LNCaP clone FGC (cell line): ENCODE results near the gene CLRN3.

Source experiments
- DNase-seq: peaks from one replicate; pipeline ENCODE4 v3.0.0-alpha.2; 2011; ENCODE audit warnings: low read depth
- H3K4me3 ChIP-seq: 2 replicates; pipeline ENCODE4 v1.5.1; 2011; ENCODE audit warnings: mild to moderate bottlenecking, low read depth, low read length, control low read depth
- TF ChIP-seq, protein P1 (sequence below): IDR thresholded peaks from 2 replicates; pipeline ENCODE4 v1.5.1; 2012; ENCODE audit warnings: mild to moderate bottlenecking; ENCODE audit not compliant: control insufficient read depth, insufficient read depth; ENCODE audit errors: extremely low read depth

Gene CLRN3

GRCh38 chr10:127933271-127933670, 40.5 kb upstream of the CLRN3 start:
- no peak overlapping the region for H3K4me3 ChIP-seq
- DNase-seq, result no peak
- TF ChIP-seq, protein P1, sequence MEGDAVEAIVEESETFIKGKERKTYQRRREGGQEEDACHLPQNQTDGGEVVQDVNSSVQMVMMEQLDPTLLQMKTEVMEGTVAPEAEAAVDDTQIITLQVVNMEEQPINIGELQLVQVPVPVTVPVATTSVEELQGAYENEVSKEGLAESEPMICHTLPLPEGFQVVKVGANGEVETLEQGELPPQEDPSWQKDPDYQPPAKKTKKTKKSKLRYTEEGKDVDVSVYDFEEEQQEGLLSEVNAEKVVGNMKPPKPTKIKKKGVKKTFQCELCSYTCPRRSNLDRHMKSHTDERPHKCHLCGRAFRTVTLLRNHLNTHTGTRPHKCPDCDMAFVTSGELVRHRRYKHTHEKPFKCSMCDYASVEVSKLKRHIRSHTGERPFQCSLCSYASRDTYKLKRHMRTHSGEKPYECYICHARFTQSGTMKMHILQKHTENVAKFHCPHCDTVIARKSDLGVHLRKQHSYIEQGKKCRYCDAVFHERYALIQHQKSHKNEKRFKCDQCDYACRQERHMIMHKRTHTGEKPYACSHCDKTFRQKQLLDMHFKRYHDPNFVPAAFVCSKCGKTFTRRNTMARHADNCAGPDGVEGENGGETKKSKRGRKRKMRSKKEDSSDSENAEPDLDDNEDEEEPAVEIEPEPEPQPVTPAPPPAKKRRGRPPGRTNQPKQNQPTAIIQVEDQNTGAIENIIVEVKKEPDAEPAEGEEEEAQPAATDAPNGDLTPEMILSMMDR, result no peak

DNA sequence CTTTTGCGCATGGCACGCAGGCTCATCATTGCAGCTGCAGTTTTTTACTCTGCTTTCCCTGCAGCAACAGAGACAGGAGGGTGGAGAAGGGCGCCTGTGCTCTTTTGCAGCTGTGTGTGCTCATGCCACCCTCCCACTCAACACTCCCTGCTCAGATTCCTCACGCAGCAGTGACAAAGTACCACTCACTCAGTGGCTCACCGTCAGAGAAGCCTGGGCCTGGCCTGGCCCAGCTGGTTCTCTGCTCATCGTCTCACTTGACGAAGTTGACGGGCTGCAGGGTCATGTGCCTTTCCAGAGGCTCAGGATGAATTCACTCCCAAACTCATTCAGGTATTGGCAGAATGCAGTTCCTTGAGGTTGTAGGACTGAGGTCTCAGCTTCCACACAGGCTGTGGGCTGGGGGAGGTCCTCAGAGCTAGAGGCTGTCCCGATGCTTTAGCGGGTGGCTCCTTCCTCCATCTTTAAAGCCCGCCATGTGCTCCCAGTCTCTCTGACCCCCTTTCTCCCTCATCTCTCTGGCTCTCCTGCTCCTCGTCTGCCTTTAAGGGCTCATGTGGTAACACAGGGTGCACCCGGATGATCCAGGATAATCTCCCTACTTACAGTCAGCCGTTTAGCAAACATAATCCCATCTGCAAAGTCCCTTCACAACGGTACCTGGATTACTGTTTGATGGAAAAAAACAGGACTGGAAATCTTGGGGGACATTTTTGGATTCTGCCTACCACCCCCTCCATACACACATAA, 40.0 kb upstream of the CLRN3 start:
- H3K4me3 ChIP-seq, result no peak overlapping the region
- TF ChIP-seq, protein P1, result no peak
- DNase-seq, result no peak

DNA sequence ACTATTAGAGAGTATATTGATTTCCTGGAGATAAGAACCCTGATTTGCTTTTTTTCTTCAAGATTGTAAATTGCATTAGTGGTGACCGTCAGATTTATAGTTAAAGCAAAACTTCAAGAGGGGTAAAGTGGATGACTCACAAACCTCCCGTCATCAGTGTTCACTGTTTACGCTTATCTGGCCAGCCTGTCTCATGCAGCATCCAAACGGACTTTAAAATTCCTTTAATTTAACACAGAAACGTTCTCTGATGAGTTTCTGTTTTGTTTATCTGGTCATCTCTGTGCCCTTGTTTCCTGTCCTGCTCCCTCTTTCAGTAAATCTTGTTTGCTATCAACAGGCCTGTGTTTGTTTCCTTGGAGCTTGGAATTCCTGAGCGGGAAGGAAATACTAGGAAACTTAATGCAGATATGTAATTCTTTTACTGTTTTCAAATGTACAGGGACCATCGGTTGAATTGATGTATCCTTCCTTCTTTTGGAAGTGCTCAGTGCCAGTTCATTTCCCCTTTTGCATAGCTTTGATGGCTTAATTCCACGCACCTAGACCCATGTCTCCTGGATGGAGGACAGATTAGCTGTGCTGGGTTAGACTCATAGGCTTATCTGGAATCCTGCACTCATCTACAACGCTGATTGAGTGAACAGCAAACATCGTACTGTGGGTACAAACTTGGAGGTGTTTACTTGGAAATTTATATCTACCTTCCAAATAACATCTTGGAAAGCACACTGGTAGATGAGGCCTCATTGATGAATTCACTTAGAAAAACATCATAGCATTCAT, 35.5 kb upstream of the CLRN3 start:
- TF ChIP-seq, protein P1, result no peak
- H3K4me3 ChIP-seq, result no peak overlapping the region
- no peak for DNase-seq

DNA sequence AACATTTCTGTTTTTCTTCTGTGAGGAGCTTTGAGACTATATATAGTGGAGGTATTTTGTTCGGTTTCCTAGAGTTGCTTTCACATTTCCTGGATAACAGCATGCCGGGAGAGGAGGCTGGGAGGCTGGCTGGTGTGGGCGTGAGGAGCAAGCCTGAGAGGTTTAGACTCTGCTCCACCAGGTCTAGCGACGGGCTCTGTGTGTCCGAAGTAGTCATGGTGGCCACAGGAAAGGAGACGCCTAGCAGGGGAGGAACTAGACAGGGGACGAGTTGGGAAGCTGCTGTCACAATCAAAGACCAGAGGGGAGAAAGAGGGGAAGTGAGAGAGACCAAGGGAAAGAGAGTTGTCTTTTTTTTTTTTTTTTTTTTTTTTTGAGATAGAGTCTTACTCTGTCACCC, 33.7 kb upstream of the CLRN3 start:
- no peak for DNase-seq
- H3K4me3 ChIP-seq, result no peak overlapping the region
- TF ChIP-seq, protein P1, result no peak

GRCh38 chr10:127925471-127926207, 32.9 kb upstream of the CLRN3 start:
- no peak overlapping the region for H3K4me3 ChIP-seq
- TF ChIP-seq, protein P1, result no peak
- DNase-seq, result no peak

DNA sequence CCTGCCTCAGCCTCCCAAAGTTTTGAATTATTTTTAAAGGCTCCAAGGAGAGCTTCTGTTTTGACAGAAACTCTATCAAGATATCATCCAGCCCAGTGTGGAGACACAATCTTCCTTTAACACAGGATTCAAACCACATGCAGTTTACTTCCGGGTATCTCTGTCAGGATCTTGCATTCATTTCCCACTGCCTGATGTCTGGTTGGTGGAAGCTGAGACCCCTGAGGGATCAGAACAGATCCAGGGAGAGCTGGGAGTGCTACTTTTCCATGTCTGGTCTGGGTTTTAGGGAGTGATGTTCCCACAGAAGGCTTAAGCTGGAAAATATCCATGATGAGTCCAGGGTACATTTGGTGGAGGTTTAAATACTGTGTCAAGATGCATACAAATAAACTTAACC, 30.9 kb upstream of the CLRN3 start:
- no peak for DNase-seq
- TF ChIP-seq, protein P1, result no peak
- H3K4me3 ChIP-seq, result no peak overlapping the region
